Choroid plexus epithelial cell (primary cell): Measurements from ENCODE around the gene CDH4.

Experiments
- DNase-seq: peaks from one replicate; pipeline ENCODE4 v3.0.0-alpha.2; 2010; ENCODE audit warnings: low read depth
- H3K4me3 ChIP-seq: 2 replicates; pipeline ENCODE4 v1.5.1; 2011; ENCODE audit warnings: low read depth, mild to moderate bottlenecking, control low read depth, low read length, moderate library complexity
- CTCF ChIP-seq: conservative IDR thresholded peaks from 2 replicates; pipeline ENCODE4 v1.5.1; 2011; ENCODE audit warnings: low read depth, mild to moderate bottlenecking, control low read depth, inconsistent platforms, low read length, moderate library complexity

CDH4 gene

GRCh38 chr20:61628901-61629601, 377.0 kb downstream of the CDH4 start:
- H3K4me3 ChIP-seq: no peak overlapping the region
- peak; percentile 18 for DNase-seq
- TF ChIP-seq CTCF: no peak

DNA sequence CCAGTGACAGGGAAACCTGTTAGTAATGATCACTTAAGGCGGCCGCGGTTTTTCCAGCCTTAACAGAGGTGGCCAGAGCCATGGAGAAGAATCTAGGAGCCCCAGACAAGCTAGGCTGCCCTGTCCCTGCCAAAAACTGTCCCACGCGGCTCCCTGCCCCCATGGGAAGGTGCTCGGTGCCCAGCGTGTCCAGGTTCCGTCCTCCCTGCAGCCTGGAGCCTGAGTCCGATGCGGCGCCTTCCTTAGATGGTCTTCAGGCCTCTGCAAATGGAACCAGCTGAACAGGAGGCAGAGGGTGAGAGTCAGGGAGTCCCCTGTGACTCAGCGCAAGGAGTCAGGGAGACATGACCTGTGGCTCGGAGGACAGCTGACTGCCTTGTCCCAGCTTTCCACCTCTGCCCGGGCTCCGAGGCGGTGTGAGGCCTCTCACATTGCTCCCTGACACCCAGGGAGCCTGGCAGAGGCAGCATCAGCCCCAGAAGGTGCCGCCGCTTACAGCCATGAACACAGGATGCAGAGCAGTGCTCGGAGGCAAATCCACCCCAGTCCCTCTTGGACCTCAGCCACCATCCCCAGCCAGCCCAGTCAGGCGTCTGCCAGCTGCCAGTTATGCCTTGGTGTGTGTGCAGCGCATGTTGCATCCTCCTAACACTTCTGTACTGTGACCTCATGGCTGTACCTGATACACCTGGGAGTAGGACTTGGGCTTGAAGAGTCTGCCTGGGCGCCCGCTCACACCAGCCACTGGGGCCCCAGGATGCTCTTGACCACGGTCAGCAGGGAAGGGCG, 377.7 kb downstream of the CDH4 start:
- no peak for TF ChIP-seq CTCF
- DNase-seq: no peak
- H3K4me3 ChIP-seq: no peak overlapping the region

DNA sequence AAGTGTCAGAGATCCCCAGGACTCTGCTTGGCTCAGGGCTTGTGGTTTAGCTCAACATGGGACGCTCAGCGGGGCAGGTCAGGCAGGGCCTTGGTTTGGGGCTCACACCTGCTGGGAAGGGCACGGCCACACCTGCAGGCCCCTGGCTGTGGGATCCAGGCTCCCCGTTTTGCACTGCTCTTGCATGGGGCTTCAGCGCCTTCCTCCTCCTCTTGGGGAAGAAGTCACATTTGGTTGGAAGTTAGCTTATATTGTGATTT, 378.3 kb downstream of the CDH4 start:
- no peak for TF ChIP-seq CTCF
- H3K4me3 ChIP-seq: no peak overlapping the region
- DNase-seq: no peak

DNA sequence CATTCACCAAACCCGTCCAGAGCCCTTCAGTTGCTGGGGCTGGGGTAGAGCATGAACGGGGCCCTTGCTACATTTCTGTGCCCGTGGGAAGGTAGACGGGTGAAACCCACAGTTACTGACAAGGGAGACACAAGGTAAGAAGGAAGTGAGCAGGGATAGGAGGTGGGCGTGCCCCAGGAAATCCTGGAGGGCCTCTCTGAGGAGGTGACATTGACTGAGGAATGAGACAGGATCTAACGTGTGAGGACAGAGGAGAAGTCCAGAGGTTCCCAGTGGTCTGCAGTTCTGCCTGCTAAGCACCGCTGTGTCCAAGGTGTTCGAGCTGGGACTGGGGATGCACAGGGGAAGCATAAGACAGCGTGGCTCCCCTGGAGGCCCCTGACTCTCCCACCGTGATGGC, 378.8 kb downstream of the CDH4 start:
- DNase-seq: no peak
- no peak overlapping the region for H3K4me3 ChIP-seq
- TF ChIP-seq CTCF: no peak

- no peak for TF ChIP-seq CTCF
- H3K4me3 ChIP-seq: no peak overlapping the region
- no peak for DNase-seq
Observed at GRCh38 chr20:61631751-61632150, 379.7 kb downstream of the CDH4 start.

- TF ChIP-seq CTCF: no peak
- DNase-seq: no peak
- H3K4me3 ChIP-seq: no peak overlapping the region
Observed at GRCh38 chr20:61633004-61633403, 380.9 kb downstream of the CDH4 start.
